Measurements from ENCODE around the gene EFCAB10. TPM values are rescaled to one million over a fixed set of nuclear protein-coding genes. Genes with fewer than 3 reads are reported as not detected.

Gene EFCAB10
- total RNA-seq, 2 donors from 2014 or later: not detected

- TF ChIP-seq, protein P1, sequence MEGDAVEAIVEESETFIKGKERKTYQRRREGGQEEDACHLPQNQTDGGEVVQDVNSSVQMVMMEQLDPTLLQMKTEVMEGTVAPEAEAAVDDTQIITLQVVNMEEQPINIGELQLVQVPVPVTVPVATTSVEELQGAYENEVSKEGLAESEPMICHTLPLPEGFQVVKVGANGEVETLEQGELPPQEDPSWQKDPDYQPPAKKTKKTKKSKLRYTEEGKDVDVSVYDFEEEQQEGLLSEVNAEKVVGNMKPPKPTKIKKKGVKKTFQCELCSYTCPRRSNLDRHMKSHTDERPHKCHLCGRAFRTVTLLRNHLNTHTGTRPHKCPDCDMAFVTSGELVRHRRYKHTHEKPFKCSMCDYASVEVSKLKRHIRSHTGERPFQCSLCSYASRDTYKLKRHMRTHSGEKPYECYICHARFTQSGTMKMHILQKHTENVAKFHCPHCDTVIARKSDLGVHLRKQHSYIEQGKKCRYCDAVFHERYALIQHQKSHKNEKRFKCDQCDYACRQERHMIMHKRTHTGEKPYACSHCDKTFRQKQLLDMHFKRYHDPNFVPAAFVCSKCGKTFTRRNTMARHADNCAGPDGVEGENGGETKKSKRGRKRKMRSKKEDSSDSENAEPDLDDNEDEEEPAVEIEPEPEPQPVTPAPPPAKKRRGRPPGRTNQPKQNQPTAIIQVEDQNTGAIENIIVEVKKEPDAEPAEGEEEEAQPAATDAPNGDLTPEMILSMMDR (IDR thresholded peaks at IDR 0.05): no peak
- TF ChIP-seq POLR2A (IDR thresholded peaks at IDR 0.05): no peak
- intact Hi-C loops (cut with DNase I): no loop called here
- ATAC-seq: no peak
- H3K27me3 ChIP-seq: no peaks in the 10 kb centered on the region
- H3K4me3 ChIP-seq: no peak overlapping the region
- DNase-seq: no peak
- H3K36me3 ChIP-seq (replicated peaks in 1 of 2; ENCODE audit: insufficient read depth in 1 of 2, low read depth in 2 of 2): no peaks in the 10 kb centered on the region
- WGBS, 2 donors: 71 to 88% methylated on average over 5 of the region's 5 CpGs
- H3K4me1 ChIP-seq: peaks cover 9% of the 10 kb centered on the region
- no peaks in the 10 kb centered on the region for H3K9me3 ChIP-seq
- no peak overlapping the region for H3K27ac ChIP-seq
These were observed 2.9 kb upstream of the EFCAB10 start for GRCh38 chr7:105584165-105584564.

DNA sequence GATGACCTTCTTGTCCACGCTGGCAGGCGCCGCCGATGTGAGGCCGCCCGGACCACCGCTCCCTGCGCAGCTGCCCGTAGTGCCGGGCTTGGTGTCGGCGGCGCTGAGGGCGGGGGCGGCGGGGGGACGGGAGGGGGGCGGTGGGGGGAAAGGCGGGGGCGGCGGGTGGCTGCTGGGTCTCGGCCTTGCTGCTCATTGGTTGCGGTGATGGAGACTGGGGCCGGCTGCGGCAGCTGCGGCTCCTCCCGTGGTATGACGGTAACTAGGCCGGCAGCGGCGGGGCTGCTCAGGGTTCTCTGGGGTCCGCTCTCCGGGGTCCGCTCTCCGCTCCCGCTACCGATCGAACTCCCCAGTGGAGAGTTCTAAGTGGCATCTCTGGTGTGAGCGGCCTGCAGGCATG, 1.8 kb upstream of the EFCAB10 start:
- intact Hi-C loops (cut with DNase I): no loop called here
- no peak for TF ChIP-seq POLR2A (IDR thresholded peaks at IDR 0.05)
- TF ChIP-seq, protein P1 (IDR thresholded peaks at IDR 0.05): no peak
- peaks cover 9% of the 10 kb centered on the region for H3K4me1 ChIP-seq
- no peak for ATAC-seq
- H3K27ac ChIP-seq: no peak overlapping the region
- no peak overlapping the region for H3K4me3 ChIP-seq
- no peak for DNase-seq
- H3K36me3 ChIP-seq (replicated peaks in 1 of 2; ENCODE audit: insufficient read depth in 1 of 2, low read depth in 2 of 2): no peaks in the 10 kb centered on the region
- 71 to 83% methylated on average over 6 to 31 of the region's 39 CpGs for WGBS, 2 donors
- no peaks in the 10 kb centered on the region for H3K27me3 ChIP-seq
- no peaks in the 10 kb centered on the region for H3K9me3 ChIP-seq

- WGBS, 2 donors: 86 to 90% methylated on average over 22 of the region's 22 CpGs
- intact Hi-C loops (cut with DNase I): no loop called here
- TF ChIP-seq, protein P1 (IDR thresholded peaks at IDR 0.05): no peak
- no peak for TF ChIP-seq POLR2A (IDR thresholded peaks at IDR 0.05)
- Histone ChIP-seq H3K4me1 (peaks cover 9% of the 10 kb centered on the region), H3K36me3 (replicated peaks in 1 of 2; ENCODE audit: insufficient read depth in 1 of 2, low read depth in 2 of 2) (no peaks in the 10 kb centered on the region), H3K4me3 (no peak overlapping the region), H3K27me3 (no peaks in the 10 kb centered on the region), H3K27ac (no peak overlapping the region), H3K9me3 (no peaks in the 10 kb centered on the region)
- no peak for ATAC-seq
- no peak for DNase-seq
These were observed 1.1 kb downstream of the EFCAB10 start for GRCh38 chr7:105580022-105580740.

GRCh38 chr7:105578496-105578895, 2.8 kb downstream of the EFCAB10 start:
- no peak for ATAC-seq
- TF ChIP-seq, protein P1 (IDR thresholded peaks at IDR 0.05): no peak
- no peak for TF ChIP-seq POLR2A (IDR thresholded peaks at IDR 0.05)

DNA sequence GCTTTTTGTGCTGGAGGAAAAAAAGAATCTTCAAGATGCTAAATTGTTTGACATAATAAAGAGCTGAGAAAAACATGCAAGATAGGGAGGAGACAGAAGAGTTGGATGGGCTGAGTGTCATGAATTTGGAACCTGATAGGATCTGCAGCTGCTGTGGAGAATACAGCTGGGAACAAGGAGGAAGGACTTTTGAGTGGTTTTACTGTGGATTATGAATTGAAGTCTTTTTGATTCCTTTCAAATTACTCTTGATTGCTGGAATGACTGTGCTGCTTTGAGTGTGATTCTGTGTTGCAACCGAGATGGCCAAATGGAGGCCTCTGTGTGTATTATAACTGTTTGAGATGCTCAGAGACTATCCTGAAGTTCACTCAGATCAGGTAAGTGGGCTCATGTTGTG, 4.0 kb downstream of the EFCAB10 start:
- DNase-seq: no peak
- WGBS, 2 donors: 79 to 83% methylated on average over 1 of the region's 1 CpG
- intact Hi-C loops (cut with DNase I): no loop called here

More at GRCh38 chr7:105578496-105578895, 2.8 kb downstream of the EFCAB10 start:
- DNase-seq: no peak
- H3K9me3 ChIP-seq: no peaks in the 10 kb centered on the region
- no peak overlapping the region for H3K27ac ChIP-seq
- H3K4me1 ChIP-seq: peaks cover 9% of the 10 kb centered on the region
- no peaks in the 10 kb centered on the region for H3K36me3 ChIP-seq (replicated peaks in 1 of 2; ENCODE audit: insufficient read depth in 1 of 2, low read depth in 2 of 2)
- no peak overlapping the region for H3K4me3 ChIP-seq
- intact Hi-C loops (cut with DNase I): no loop called here
- H3K27me3 ChIP-seq: no peaks in the 10 kb centered on the region

More for the DNA sequence above, 4.0 kb downstream of the EFCAB10 start:
- H3K27me3 ChIP-seq: no peaks in the 10 kb centered on the region
- peaks cover 9% of the 10 kb centered on the region for H3K4me1 ChIP-seq
- no peak overlapping the region for H3K27ac ChIP-seq
- no peaks in the 10 kb centered on the region for H3K9me3 ChIP-seq
- no peak overlapping the region for H3K4me3 ChIP-seq
- TF ChIP-seq, protein P1 (IDR thresholded peaks at IDR 0.05): no peak
- no peak for TF ChIP-seq POLR2A (IDR thresholded peaks at IDR 0.05)
- ATAC-seq: no peak
- H3K36me3 ChIP-seq (replicated peaks in 1 of 2; ENCODE audit: insufficient read depth in 1 of 2, low read depth in 2 of 2): no peaks in the 10 kb centered on the region
